HL-60/S4 (cell line): ENCODE measurements around the gene SLC9A7.
"Not testable (repeated sequence)": the region's sequence is repeated elsewhere in the genome, so short reads cannot be mapped to it uniquely, and the experiment has no call there.

Experiments
- in situ Hi-C: fragments of 300-500 bp; cut with MboI; formaldehyde crosslinking; loops from 2 replicates; pipeline ENCODE4 v1.14.3; 2022; ENCODE audit warnings: low sequenced_read_pairs

SLC9A7 gene

GRCh38 chrX:46758956-46759644 is at the start of gene SLC9A7:
Gene SLC9A7, minus strand, starts transcription at chrX:46759118. Its CDS starts 89 bp downstream, at chrX:46759029.
- in situ Hi-C loops, result no loop called here

GRCh38 chrX:46805270-46805669 is 46.4 kb upstream of the SLC9A7 start:
- in situ Hi-C loops, result no loop called here

DNA sequence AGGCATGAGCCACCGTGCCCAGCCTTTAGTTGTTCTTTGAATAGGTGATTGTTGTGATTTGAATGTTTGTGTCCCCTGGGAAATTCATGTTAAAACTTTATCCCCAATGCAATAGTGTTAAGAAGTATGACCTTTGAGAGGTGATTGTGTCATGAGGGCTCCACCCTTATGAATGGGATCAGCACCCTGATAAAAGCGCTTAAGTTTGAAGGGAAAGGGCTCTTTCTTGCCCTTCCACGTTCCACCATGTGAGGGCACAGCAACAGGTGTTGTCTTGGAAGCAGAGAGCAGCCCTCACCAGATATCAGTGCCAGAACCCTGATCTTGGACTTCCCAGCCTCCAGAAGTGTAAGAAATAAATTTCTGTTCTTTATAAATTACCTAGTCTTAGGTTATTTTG is 44.2 kb upstream of the SLC9A7 start:
- in situ Hi-C loops, result no loop called here

DNA sequence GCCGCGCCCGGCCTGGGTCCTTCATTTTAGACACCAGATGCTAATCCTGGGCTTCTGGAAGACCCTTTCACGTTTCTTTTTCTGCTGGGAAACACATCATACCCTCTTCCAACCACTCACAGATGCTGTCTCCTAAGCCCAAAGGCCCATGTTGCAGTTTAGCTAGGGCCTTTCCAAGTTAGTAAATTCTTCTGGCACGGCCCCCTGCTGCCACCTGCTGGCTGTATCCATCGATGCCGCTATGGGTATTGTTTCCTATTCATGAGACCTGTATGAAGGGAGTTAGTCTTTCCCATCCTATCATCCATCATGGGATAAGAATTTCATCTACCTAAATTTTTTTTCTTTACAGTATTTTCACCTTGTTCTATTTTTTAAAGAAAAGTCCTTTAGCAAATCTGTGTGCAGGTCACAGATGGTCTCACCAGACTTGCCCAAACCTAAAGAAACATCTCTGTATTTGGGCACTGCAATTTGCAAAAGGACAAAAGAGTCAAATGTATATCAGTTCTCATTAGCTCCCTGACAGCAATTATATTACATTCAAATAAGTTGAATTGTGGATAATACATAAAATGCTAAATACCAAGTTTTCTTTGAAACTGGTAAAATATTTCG is 37.8 kb upstream of the SLC9A7 start:
- in situ Hi-C loops, result no loop called here

DNA sequence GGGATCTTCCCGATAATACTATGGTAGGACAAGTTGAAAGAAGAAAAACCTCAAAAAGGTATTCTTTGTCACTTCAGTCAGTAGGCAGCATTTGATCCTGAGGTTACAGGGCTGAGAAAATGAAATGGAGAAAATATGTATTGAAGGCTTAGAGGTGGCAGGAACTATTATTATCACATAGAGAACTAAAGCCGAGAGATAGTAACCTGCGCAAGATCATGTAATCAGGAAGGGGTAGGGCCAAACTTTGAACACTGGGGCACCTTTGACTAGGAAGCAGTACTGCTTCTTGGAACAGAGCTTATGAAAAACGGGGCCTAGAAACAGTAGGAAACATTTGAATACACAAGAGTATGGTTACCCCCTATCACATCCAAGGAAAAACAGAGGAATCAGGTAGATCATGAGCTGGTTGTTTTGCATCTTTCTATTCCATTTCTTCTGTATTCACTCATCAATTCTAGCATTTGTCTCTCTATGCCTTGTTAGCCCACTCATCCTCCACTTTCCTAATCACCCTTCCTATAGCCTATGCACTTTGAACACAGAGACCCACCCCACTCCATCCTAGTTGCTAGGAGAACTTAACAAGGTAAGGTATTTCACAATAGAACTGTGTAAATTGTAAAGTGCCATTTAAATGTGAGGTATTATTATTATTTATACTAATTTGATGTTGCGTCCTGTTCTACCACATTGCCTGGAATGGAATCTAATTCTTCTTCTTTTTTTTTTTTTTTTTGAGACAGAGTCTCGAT is 34.6 kb upstream of the SLC9A7 start:
- in situ Hi-C loops, result no loop called here

- in situ Hi-C loops, result no loop called here
Measured at GRCh38 chrX:46792810-46793188, 33.9 kb upstream of the SLC9A7 start.

GRCh38 chrX:46791927-46792809 is 33.2 kb upstream of the SLC9A7 start:
- in situ Hi-C loops, result no loop called here

- in situ Hi-C loops, result no loop called here
Measured at GRCh38 chrX:46788902-46789301, 30.0 kb upstream of the SLC9A7 start.

DNA sequence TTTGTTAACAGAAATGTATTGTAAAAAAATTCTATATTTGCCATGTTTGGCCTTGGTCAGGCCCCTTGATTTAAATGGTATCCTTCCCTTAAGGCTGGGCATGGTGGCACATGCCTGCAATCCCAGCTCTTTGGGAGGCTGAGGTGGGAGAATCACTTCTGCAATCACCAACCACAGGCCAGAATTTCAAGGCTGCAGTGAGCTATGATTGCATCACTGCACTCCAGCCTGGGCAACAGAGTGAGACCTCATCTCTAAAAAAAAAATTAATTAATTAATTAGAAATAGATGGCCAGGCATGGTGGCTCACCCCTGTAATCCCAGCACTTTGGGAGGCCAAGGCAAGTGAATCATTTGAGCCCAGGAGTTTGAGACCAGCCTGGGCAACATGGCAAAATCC is 25.5 kb upstream of the SLC9A7 start:
- in situ Hi-C loops, result not testable (repeated sequence)

DNA sequence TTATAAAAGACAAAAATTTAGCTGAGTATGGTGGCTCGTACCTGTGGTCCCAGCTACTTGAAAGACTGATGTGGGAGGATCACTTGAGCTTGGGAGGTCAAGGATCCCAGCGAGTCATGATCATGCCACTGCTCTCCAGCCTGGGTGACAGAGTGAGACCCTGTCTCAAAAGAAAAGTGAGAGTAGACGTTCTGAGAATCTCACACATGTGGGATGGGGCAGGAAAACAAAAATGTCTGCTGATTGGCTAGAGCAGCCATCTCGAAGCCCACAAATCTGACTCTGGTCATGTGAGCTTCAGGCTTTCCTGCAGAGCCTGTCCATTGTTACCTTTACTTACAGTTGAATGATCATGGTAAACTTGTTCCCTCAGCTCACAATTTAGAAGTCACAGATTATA is 23.1 kb upstream of the SLC9A7 start:
- in situ Hi-C loops, result no loop called here

GRCh38 chrX:46777971-46778810 is 19.3 kb upstream of the SLC9A7 start:
- in situ Hi-C loops, result no loop called here

DNA sequence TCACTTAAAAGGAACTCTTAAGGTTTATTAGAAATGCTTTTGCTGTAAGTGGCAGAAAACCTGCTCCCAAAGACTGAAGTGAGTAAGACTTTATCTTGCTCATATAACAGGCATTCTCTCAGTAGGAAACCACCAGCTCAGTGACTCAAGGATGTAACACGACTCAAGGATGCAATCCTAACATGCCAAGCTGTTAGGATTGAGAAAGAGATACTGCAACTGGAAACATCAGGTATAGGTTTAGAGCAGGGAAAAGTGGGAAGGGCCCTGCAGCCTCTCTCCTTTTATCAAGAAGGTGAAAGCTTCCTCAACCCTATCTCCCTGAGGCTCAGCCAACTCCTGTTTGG is 11.9 kb upstream of the SLC9A7 start:
- in situ Hi-C loops, result no loop called here

- in situ Hi-C loops, result no loop called here
Measured at GRCh38 chrX:46770000-46770816, 11.3 kb upstream of the SLC9A7 start.

DNA sequence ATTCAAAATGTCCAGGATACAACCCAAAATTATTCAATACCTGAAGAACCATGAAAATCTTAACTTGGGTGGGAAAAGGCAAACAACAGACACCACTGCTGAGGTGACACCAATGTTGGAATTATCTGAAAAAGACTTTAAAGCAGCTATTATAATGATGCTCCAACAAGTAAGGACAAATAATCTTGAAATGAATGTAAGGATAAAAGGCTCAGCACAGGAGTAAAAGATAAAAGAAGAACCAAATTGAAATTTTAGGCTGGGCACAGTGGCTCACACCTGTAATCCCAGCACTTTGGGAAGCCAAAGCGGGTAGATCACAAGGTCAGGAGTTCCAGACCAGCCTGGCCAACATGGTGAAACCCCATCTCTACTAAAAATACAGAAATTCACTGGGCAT is 4.0 kb upstream of the SLC9A7 start:
- in situ Hi-C loops, result no loop called here

- in situ Hi-C loops, result no loop called here
Measured at GRCh38 chrX:46759645-46759974, 692 bp upstream of the SLC9A7 start.

DNA sequence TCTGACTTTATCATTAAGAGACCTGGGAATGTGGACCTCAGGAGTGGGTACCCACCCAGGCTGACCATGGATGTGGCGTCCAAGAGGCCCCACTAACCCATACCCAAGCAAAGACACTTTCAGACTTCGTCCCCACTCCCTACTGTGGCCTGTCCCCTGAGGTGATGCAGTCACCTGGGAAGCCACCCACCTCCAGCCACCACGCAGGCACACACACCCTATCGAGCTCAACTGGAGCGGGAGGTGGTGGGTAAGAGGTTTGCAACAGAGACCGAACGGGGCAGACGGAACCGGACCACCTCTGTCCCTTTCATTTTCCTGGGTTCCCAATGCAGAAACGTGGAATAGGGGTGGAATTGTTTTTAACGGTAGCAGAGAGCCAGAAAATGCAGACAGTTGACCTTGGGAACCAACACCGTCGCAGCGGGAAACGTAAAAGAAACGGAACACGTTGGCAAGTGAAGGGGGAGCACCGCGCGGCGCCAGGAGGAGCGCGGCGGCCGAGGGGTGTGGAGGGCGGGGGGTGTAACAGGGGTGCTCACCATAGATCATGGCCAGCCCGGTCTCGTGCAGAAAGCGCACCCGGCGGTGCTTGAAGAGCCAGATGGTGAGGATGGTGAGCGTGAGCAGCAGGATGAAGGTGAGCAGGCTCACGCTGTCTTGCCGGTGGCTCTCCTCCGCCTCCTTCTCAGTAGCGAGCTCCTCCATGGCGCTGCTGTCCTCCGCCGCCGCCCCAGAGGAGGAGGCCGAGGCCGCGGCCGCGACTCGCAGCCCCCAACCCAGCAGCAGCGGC is 559 bp downstream of the SLC9A7 start:
- in situ Hi-C loops, result no loop called here

DNA sequence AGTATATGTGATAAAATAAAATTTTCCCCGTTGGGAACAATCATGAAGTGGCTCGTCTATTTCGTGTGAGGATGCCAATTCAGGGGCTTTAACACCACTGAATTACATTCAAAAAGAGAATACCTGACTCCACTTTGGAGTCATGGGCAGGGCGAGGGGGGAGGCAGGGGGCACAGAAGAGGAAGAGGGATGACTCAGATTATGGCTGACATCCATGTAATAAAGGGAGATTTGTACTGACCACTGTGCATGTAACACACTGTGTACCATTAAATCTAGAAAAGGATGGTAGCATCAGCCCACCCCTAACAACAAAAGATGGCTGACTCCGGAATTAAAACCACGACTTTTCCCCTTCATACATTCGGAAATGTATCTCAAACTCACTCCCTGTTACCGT is 1.3 kb downstream of the SLC9A7 start:
- in situ Hi-C loops, result no loop called here

DNA sequence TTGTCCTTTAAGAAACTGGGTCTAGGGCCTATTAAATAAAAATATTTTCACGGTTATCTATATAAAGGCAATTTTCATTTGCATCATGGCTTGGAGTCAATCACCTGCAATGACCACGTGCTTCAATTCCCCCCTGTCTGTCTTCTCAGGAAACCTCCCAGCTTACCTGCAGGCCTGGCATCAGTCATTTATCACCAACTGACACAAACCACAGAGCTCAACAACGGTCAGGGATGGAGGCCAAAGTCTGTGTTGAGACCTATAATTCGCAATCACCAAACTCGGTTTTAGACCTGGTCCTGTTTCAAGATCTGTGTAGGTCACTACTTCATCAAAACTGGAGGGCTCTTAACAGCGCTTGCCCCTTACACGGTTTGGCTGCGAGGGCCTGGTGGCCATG is 1.9 kb downstream of the SLC9A7 start:
- in situ Hi-C loops, result no loop called here

DNA sequence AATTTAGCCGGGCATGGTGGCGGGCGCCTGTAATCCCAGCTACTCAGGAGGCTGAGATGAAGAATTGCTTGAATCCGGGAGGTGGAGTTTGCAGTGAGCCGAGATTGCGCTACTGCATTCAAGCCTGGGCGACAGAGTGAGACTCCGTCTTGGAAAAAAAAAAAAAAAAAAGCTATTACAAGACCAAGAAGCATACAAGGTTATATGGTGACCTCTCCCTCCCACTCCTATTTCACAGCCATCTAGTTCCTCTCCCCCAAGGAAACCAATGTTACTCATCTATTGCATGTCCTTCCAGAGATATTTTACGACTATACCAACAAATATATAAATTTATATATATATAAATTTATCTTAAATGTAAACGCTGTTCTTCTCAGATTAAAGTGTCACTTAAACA is 3.2 kb downstream of the SLC9A7 start:
- in situ Hi-C loops, result no loop called here
